AG04449 (cell line): ENCODE data around the gene IFT25.
"Not testable (repeated sequence)": the region's sequence is repeated elsewhere in the genome, so short reads cannot be mapped to it uniquely, and the experiment has no call there.

Experiments
- CTCF ChIA-PET: fragments of 350-600 bp; formaldehyde crosslinking; extraction: SDS; loops from one replicate; lab custom pipeline; 2021; ENCODE audit warnings: antibody characterized with exemption; lab: Yijun Ruan, JAX
- POLR2A ChIA-PET: fragments of 400-600, 350-600 bp; formaldehyde crosslinking; extraction: SDS; loops from one replicate; lab custom pipeline; 2020; ENCODE audit warnings: antibody characterized with exemption, inconsistent platforms; lab: Yijun Ruan, JAX
- DNase-seq: peaks from one replicate; pipeline ENCODE4 v3.0.0-alpha.2; 2010; ENCODE audit warnings: low read depth, low spot score
- H3K4me3 ChIP-seq: 2 replicates; pipeline ENCODE4 v1.5.1; 2011; ENCODE audit warnings: low read depth, mild to moderate bottlenecking, control low read depth, low read length
- TF ChIP-seq, protein P1 (sequence below): IDR thresholded peaks from one replicate; pipeline ENCODE4 v1.5.1; 2011; ENCODE audit warnings: mild to moderate bottlenecking, moderate library complexity, low read length, control low read depth, inconsistent platforms; ENCODE audit not compliant: insufficient read depth; ENCODE audit errors: missing control alignments

The IFT25 gene

DNA sequence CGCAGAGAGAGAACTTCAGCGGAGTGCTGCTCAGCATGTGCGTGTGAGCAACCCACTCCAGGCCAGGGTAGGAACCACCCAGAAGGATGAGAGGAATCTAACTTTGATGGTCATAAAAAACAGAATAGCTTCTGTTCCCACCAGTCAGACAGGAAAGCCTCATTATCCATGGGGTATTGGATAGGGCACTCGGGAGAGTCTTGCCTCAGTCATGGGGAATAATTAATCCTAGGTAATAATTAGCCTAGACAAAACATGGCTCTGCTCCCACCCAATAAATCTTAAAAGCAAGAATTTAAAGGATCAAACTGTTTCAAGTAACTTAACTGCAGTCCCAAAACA, 37.2 kb upstream of the IFT25 start:
- H3K4me3 ChIP-seq: peak overlapping the region; percentile 23
- TF ChIP-seq, protein P1, sequence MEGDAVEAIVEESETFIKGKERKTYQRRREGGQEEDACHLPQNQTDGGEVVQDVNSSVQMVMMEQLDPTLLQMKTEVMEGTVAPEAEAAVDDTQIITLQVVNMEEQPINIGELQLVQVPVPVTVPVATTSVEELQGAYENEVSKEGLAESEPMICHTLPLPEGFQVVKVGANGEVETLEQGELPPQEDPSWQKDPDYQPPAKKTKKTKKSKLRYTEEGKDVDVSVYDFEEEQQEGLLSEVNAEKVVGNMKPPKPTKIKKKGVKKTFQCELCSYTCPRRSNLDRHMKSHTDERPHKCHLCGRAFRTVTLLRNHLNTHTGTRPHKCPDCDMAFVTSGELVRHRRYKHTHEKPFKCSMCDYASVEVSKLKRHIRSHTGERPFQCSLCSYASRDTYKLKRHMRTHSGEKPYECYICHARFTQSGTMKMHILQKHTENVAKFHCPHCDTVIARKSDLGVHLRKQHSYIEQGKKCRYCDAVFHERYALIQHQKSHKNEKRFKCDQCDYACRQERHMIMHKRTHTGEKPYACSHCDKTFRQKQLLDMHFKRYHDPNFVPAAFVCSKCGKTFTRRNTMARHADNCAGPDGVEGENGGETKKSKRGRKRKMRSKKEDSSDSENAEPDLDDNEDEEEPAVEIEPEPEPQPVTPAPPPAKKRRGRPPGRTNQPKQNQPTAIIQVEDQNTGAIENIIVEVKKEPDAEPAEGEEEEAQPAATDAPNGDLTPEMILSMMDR: no peak
- DNase-seq: no peak
- ChIA-PET CTCF (interaction anchor here (1.0 to 1.3 kb wide), 2 partner anchors 104 to 123 kb away, joined by 4 read pairs; no protein-coding TSS in a partner anchor), POLR2A (interaction anchor here (0.6 kb wide), 1 partner anchor 23 kb away, joined by 5 read pairs; no protein-coding TSS in a partner anchor)

DNA sequence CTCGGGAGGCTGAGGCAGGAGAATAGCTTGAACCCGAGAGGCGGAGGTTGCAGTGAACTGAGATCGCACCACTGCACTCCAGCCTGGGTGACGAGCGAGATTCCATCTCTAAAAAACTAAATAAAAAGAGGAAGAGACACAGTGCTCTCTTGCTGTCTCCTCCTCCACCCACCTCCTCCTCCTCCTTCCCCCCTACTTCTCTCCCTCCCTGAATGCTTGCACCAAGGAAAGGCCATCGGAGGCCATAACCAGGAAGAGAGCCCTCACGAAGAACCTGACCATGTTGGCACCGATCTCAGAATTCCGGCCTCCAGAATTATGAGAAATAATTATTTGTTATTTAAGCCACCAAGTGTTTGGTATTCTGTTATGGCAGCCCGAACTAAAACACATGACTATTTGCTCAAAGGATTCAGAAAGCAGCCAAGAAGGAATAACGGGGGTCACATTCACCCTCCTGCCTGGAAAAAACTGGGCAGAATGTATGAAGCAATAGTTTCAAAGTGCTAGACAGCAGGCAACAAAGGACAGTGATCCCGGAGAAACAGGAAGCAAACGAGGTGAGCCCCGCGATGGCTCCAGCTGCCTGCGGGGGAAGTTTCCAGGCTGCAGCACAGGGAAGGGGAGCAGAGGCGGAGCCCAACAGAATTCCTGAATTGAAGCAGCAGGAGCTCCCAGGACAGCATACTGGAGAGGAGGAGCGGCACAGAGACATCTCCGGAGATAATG, 36.7 kb upstream of the IFT25 start:
- CTCF ChIA-PET: interaction anchor here (1.0 to 1.3 kb wide), 2 partner anchors 103 to 122 kb away, joined by 4 read pairs; no protein-coding TSS in a partner anchor
- DNase-seq: no peak
- H3K4me3 ChIP-seq: peak overlapping the region; percentile 23
- TF ChIP-seq, protein P1: no peak
- POLR2A ChIA-PET: interaction anchor here (0.6 kb wide), 1 partner anchor 22 kb away, joined by 5 read pairs; no protein-coding TSS in a partner anchor

DNA sequence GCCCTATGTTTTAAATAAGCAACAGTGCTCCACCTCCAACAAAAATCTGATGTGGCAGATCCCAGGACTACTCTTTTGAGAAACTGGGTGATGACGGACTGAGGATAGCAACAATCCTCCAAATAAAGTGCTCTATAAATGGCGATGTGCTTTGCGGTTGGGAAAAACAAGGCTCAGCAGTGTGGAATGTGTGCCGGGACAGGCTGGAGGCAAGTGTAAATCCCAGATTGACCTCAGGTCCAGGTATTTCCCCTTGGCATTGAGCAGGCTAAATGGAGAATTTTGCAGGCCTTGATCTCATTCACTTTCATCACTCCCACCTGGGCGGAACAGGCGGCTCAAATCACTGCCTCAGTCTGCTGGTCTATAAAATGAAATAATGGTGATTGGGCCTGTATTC, 35.7 kb upstream of the IFT25 start:
- CTCF ChIA-PET: no interaction called here
- TF ChIP-seq, protein P1: no peak
- POLR2A ChIA-PET: no interaction called here
- no peak for DNase-seq
- H3K4me3 ChIP-seq: no peak overlapping the region

DNA sequence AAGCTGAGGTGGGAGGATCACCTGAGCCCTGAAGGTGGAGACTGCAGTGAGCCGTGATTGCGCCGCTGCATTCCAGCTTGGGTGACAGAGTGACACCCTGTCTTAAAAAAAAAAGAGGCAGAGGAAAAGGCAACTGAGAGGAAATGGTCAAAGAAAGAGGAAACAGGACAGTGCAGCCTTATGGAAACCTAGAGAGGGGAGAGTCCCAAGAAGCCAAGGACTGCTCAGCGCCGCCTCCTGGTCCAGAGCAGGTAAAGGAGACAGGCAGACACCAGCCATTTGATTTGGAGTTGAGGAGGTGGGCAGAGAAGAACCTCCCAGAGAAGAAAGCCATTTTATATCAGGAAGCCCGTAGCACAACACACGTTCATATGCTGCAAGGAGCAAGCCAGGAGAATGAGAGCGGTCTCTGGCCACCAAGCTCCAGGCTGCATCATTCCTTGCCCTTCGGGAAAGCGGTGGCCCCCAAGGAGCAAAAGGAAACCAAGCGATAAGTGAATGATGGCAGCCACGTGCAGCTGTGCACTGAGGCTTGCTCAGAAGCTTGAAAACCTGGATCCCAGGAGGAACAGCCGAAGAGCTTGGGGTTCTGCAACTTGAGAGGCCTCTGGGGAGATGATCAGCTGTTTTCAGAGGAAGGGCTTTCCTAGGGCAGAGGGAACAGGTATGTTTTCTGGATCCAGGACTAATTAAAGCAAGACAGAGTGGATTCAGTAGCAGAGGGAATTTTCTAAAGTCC, 34.4 kb upstream of the IFT25 start:
- ChIA-PET CTCF (interaction anchor here (1.1 to 1.5 kb wide), 4 partner anchors 10 to 119 kb away, joined by 3 to 6 read pairs (median 4); no protein-coding TSS in a partner anchor), POLR2A (interaction anchor here (0.5 kb wide), 1 partner anchor 94 kb away, joined by 3 read pairs; no protein-coding TSS in a partner anchor)
- no peak for DNase-seq
- H3K4me3 ChIP-seq: no peak overlapping the region
- TF ChIP-seq, protein P1: no peak

GRCh38 chr1:53975861-53976260, 30.4 kb upstream of the IFT25 start:
- no peak for DNase-seq
- TF ChIP-seq, protein P1: no peak
- no peak overlapping the region for H3K4me3 ChIP-seq
- POLR2A ChIA-PET: no interaction called here
- CTCF ChIA-PET: interaction anchor here (0.7 to 1.6 kb wide), 3 partner anchors 16 to 97 kb away, joined by 3 to 9 read pairs (median 3); no protein-coding TSS in a partner anchor

- no peak overlapping the region for H3K4me3 ChIP-seq
- TF ChIP-seq, protein P1: no peak
- no peak for DNase-seq
- ChIA-PET CTCF (interaction anchor here (1.2 to 1.4 kb wide), 3 partner anchors 12 to 93 kb away, joined by 3 to 6 read pairs (median 5); no protein-coding TSS in a partner anchor), POLR2A (no interaction called here)
These were observed 26.2 kb upstream of the IFT25 start for GRCh38 chr1:53971718-53972117.

DNA sequence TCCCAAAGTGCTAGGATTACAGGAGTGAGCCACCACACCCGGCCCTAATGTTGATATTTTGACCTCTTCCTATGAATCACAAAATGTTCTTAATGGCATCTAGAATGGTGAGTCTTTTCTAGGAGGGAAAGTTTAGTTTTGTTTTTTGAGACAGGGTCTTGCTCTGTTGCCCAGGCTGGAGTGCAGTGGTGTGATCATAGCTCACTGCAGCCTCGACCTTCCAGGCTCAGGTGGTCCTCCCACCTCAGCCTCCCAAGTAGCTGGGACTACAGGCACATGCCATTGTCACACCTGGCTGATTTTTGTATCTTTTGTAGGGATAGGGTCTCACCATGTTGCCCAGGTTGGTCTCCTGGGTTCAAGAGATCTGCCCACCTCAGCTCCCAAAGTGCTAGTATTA, 23.8 kb upstream of the IFT25 start:
- H3K4me3 ChIP-seq, DNase-seq, POLR2A ChIA-PET: not testable (repeated sequence)
- CTCF ChIA-PET: interaction anchor here (0.9 to 1.9 kb wide), 5 partner anchors 10 to 109 kb away, joined by 3 to 6 read pairs (median 3); no protein-coding TSS in a partner anchor
